TTC549 (cell line): Measurements from ENCODE around the gene RFT1.
"Not testable (repeated sequence)": the region's sequence is repeated elsewhere in the genome, so short reads cannot be mapped to it uniquely, and the experiment has no call there.

Source experiments
- FAIRE-seq: peaks from 2 replicates; lab custom pipeline; 2012; peaks lifted over from hg19 to GRCh38; lab: Jason Lieb, UNC

RFT1 gene

GRCh38 chr3:53067567-53067966, 62.7 kb downstream of the RFT1 start:
- FAIRE-seq: no peak

- FAIRE-seq: no peak
Observed at GRCh38 chr3:53065841-53066480, 64.3 kb downstream of the RFT1 start.

- no peak for FAIRE-seq
Observed at GRCh38 chr3:53062905-53063304, 67.3 kb downstream of the RFT1 start.

GRCh38 chr3:53056442-53056841, 73.8 kb downstream of the RFT1 start:
- FAIRE-seq: no peak

GRCh38 chr3:53054233-53054632, 76.0 kb downstream of the RFT1 start:
- FAIRE-seq: not testable (repeated sequence)

- no peak for FAIRE-seq
Observed at GRCh38 chr3:53051929-53052328, 78.3 kb downstream of the RFT1 start.

GRCh38 chr3:53049987-53050386, 80.2 kb downstream of the RFT1 start:
- no peak for FAIRE-seq

GRCh38 chr3:53046171-53047170, 83.8 kb downstream of the RFT1 start:
- FAIRE-seq: no peak

GRCh38 chr3:53045518-53046170, 84.6 kb downstream of the RFT1 start, which contains the start of gene SFMBT1:
TSS of gene SFMBT1 (minus strand) at chr3:53046073. CDS start at chr3:52969128, 76,945 bp downstream.
- FAIRE-seq: no peak

- no peak for FAIRE-seq
Observed at GRCh38 chr3:53044711-53045517, 85.3 kb downstream of the RFT1 start.

GRCh38 chr3:53044371-53044710, 85.9 kb downstream of the RFT1 start:
- FAIRE-seq: no peak

- no peak for FAIRE-seq
Observed at GRCh38 chr3:53043738-53044137, 86.5 kb downstream of the RFT1 start.

GRCh38 chr3:53042651-53043050, 87.6 kb downstream of the RFT1 start:
- FAIRE-seq: no peak

GRCh38 chr3:53040351-53040820, 89.8 kb downstream of the RFT1 start:
- FAIRE-seq: no peak

- FAIRE-seq: no peak
Observed at GRCh38 chr3:53039376-53039752, 90.9 kb downstream of the RFT1 start.

GRCh38 chr3:53038679-53039375, 91.4 kb downstream of the RFT1 start:
- no peak for FAIRE-seq
